ENCODE measurements around the gene PLCH2.
"Not testable (repeated sequence)": the region's sequence is repeated elsewhere in the genome, so short reads cannot be mapped to it uniquely, and the experiment has no call there.

Gene PLCH2

GRCh38 chr1:2544875-2545640, 69.0 kb downstream of the PLCH2 start:
- DNase-seq (ENCODE audit: low read depth), result no peak

GRCh38 chr1:2545754-2546514, 69.8 kb downstream of the PLCH2 start:
- peak; percentile 83 for DNase-seq (ENCODE audit: low read depth)

DNA sequence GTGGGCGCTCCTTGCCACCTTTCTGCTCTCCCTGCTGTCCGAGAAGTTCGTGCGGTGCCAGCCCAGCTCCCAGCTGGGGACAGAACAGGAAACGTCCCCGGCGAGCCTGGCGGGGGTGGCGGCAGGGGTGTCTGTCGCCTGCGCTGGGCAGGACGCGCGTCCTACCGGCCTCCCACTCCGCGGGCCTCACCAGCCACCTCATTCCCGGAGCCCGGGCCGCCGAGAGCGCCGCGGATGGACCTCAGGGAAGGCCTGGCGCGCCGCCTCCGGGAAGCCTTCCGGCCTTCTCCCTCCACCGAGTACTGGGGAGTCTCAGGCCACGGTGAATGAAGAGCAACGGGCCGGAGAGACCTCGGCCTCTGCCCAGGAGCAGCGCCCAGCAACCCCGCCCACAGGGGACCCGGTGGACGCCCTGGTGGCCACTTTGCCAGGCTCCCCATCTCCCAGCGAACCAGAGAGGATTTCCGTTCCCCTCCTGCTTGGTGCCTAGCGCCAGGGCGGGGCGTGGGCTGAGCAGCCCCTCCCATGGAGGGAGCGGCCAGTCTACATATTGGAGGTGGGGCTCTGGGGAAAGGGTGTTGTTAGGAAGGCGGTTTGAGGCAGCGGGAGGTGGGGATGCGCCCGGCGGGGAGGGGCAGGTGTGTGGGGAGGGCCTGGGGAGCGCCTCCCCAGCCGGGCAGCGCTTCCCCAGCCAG, 70.6 kb downstream of the PLCH2 start:
- peak; percentile 81 for DNase-seq (ENCODE audit: low read depth)

DNA sequence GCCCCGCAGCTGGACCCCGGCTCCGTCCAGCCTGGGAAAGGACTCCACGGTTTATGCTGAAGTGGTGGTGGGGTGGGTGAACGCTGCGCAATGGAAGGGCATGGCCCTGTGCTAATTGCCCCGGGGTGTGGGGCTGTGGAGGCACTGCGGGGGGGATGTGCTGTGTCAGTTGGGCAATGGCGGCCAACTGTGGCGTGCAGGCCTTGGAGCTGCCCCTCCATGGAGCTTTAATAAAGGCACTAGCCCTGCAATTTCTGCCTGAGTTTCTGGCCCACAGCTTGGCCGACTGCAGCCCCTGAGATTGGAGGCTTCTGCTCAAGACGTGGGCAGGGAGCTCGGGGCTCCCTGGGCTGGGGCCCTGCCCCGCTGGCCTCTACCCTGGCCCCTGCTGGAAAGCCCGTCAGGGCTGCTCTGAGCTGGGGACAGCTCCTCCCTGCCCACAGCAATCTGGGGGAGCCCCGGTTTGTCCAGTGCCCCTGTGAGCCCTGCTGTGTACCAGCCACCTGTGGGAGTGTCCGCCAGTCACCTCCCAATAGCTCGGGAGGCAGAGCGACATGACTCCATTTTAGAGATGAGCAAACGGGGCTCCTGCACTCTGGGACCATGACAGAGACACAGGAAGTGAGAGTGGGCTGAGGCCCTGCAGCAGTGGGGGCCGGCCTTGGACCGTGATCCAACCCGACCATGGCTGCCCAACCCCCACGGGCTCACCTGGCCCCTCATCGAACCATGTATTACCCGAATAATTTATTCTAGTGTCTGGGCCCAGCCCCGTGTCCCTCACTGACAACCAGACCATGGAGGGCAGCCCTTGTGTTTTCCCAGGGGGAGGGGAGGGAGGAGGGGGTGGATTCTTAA, 71.3 kb downstream of the PLCH2 start:
- no peak for DNase-seq (ENCODE audit: low read depth)

GRCh38 chr1:2548068-2548589, 72.0 kb downstream of the PLCH2 start:
- peak; percentile 64 for DNase-seq (ENCODE audit: low read depth)

DNA sequence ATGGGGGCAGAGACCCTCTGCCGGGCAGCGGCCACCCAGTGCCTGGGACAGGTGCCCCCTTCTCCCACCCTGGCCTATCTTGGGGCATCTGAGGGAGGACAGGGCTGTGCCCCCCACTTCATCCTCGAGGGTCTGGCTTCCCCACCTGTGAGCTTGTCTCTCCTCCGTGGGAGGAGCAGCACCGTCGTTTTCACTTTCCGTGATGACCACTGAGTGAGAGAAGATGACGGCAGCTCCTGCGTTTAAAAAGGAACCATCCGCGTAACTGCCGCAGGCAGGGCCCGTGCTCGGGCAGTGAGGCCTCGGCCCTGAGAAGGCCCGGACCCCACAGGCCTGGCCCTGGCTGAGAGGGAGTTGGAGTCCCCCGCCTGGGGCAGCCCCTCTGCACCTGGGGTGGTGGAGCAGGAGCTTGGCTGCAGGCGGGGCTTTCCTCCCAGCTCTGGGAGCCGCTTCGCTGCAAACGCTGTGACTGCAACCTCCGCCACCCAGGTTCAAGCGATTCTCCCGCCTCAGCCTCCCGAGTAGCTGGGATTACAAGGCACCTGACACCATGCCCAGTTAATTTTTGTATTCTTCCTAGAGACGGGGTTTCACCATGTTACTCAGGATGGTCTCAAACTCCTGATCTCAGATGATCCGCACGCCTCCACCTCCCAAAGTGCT, 73.4 kb downstream of the PLCH2 start:
- not testable (repeated sequence) for DNase-seq (ENCODE audit: low read depth)

DNA sequence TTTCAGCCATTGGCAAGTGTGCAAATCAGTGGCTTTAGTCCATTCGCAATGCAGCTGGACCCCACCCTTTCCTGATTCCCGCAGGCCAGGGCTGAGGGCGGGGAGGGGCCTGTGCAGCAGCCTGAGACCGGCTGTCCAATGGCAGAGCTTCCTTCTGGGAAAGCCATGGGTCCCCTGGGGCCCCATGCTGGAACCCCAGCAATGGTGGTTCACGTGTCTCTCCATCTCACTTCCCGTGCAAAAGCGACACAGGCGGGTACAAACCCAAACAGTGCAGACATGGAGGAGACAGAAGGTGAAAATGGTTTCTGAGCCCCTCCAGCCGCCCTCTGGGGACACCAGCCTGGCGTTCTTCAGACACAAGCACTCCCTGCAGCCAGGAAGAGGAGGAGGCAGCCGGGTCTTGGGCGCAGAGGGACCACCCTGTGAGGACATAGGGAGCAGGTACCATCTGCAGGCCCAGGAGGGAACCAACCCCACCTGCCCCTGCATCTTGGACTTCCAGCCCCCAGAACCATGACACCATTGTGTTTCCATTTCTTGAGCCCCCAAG, 74.3 kb downstream of the PLCH2 start:
- not testable (repeated sequence) for DNase-seq (ENCODE audit: low read depth)

- DNase-seq (ENCODE audit: low read depth), result not testable (repeated sequence)
Observed at GRCh38 chr1:2551544-2551943, 75.5 kb downstream of the PLCH2 start.

DNA sequence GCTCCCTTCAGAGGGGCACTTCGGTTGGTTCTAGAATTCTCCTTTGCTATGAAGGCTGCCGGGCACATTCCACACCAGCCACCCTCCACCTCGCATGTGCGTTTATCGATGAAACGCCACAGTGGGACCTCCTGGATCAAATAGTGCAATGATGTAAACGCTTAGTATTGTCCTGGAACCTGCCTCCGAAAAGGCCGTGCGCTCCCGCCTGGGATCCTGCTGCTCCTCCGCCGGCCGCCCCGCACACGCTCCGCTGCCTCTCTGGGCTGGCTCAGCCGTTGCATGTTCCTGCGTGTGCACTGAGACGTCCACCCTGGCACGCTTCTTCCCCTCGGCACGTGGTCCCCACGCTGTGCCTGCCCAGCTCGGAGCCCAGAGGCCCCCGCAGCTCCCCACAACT, 76.1 kb downstream of the PLCH2 start:
- DNase-seq (ENCODE audit: low read depth), result no peak

- not testable (repeated sequence) for DNase-seq (ENCODE audit: low read depth)
Observed at GRCh38 chr1:2553076-2553475, 77.0 kb downstream of the PLCH2 start.

DNA sequence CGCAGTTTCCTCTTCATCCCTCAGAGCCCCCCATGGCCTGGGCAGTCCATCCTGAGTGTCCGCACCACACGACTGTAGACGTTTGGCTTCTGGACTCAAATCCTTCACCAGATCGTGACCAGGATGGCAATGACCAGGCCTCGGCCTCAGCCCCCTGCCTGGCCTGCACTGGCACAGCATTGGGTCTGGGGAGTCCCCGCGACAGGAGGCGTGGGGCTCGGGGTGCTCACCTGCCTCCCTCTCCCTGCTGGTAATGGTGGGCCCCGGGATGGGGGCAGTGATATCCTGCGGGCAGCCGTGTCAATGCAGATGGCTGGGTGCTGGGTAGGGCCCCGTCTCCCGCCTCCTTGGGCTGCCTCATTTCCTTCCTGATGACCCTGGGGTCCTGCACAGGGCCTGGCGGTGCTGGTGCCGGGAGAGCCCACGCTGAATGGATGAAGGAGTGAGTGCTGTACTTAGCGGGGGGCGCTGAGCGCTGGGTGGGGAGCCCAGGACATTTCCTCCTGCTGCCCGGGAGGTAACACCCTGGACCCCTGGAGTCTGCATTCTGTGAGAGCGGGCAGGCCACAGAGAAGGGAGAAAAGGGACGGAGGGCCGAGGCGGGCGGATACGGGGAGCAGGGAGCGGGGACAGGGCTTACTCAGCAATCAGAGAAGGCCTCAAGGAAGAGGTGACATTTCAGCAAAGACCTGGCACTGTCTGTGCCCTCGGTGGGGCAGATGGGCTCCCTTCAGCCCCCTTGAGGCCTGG, 78.0 kb downstream of the PLCH2 start:
- DNase-seq (ENCODE audit: low read depth), result no peak

DNA sequence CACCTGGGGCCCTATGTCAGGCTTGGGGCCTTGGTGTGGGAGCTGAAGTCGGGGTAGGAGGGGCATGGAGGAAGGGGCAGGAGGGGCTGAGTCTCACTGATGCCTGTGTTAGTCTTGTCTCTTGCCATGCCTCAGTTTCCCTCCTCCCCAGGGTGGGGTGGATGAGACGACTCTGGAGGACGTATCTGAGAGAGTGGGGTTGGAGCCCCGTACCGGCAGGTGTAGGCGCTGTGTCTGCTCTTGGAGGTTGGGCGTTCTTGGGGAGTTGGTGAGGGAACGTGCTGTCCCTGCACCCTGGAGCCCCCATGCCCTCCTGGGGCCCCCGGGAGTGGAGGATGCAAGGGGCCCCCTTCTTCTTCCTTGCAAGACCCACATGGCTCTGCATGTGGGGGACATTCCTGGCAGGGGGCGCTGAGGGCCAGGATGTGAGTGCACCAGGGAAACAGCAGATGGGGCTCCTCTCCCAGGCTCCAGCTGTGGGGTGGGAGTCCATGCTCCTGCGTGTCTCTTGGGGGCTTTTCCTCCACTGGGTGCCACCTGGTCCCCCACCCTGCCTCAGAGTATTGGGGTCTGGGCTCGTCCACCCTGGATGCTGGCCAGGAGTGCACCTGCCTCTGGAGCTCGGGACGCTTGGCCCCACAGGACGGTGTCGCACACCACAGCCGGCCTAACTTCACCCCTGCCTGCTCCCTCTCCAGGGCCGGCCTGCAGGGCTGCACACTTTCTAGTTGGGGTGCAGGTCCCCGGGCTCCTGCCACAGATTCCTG, 78.7 kb downstream of the PLCH2 start:
- DNase-seq (ENCODE audit: low read depth), result peak; percentile 39
